K562 (cell line): Measurements from ENCODE around the gene BIK. TPM values are rescaled to one million over a fixed set of nuclear protein-coding genes. Genes with fewer than 3 reads are reported as not detected.
A peak's percentile ranks its signal among the peaks of the same experiment; 100 is the strongest.

Experiments
- ATAC-seq: fragments of 200-7000 bp; cut with Tn5 transposase; 3 replicates; pipeline ENCODE4 v1.9.1; 2020; ENCODE audit warnings: moderate library complexity
- BruUV-seq: library from RNA; stranded (reverse); fragments of 400-500 nt; replicated peaks from 2 replicates; lab custom pipeline; 2021; lab: Mats Ljungman, UMichigan
- CTCF ChIA-PET: fragments of 300-600 bp; formaldehyde crosslinking; extraction: SDS; loops from one replicate; lab custom pipeline; 2021; ENCODE audit warnings: low intra/inter-chr PET ratio; lab: Yijun Ruan, JAX
- POLR2A ChIA-PET: fragments of 300-600, 350-650 bp; sonication (Branson Sonifier 250); formaldehyde crosslinking; extraction: SDS; loops from one replicate; lab custom pipeline; 2021; ENCODE audit warnings: antibody characterized with exemption, inconsistent platforms; lab: Yijun Ruan, JAX
- DNase-seq, 4 experiments: peaks; one replicate each; pipeline versions ENCODE4 v3.0.0 to v3.0.0-alpha.2; 2011 to 2018; ENCODE audit warnings: low spot score in 3 of 4, mixed read lengths in 3 of 4; ENCODE audit errors: extremely low read depth in 1 of 4
- FAIRE-seq: peaks from 2 replicates; lab custom pipeline; 2011; peaks lifted over from hg19 to GRCh38; lab: Jason Lieb, UNC
- H2AFZ ChIP-seq: 2 replicates; pipeline ENCODE4 v1.6.0; 2011; ENCODE audit warnings: low read depth, low read length, control low read depth, inconsistent platforms
- H3K27ac ChIP-seq: fragments of 200-600 bp; 3 replicates; pipeline ENCODE4 v1.8.0; 2011; ENCODE audit warnings: low read depth, mild to moderate bottlenecking, control low read depth, inconsistent platforms, low read length, moderate library complexity, mixed read lengths; ENCODE audit errors: extremely low read depth
- H3K27me3 ChIP-seq, 2 experiments: fragments of 300-600 bp in 1 of 2; 2 replicates in 1 of 2; 3 replicates in 1 of 2; pipeline versions ENCODE4 v1.6.0 to v1.8.0; 2011; ENCODE audit warnings: inconsistent platforms in 2 of 2, low read length in 2 of 2, mild to moderate bottlenecking in 1 of 2, mixed read lengths in 1 of 2, moderate library complexity in 1 of 2; ENCODE audit not compliant: control insufficient read depth in 2 of 2, insufficient read depth in 2 of 2
- H3K36me3 ChIP-seq: fragments of 300-600 bp; 3 replicates; pipeline ENCODE4 v1.8.0; 2011; ENCODE audit warnings: mild to moderate bottlenecking, low read length, inconsistent platforms; ENCODE audit not compliant: control insufficient read depth, insufficient read depth
- H3K4me1 ChIP-seq, 2 experiments: fragments of 200-600 bp in 1 of 2; replicated peaks in 1 of 2; 2 replicates in 1 of 2; 3 replicates in 1 of 2; pipeline versions ENCODE4 v1.5.1 to v1.8.0; 2011; ENCODE audit warnings: inconsistent platforms in 2 of 2, low read length in 2 of 2, mild to moderate bottlenecking in 1 of 2, mixed read lengths in 1 of 2, moderate library complexity in 1 of 2; ENCODE audit not compliant: control insufficient read depth in 2 of 2, insufficient read depth in 2 of 2
- H3K4me2 ChIP-seq: 2 replicates; pipeline ENCODE4 v1.6.1; 2011; ENCODE audit warnings: low read length, control low read depth, inconsistent platforms, mixed read lengths; ENCODE audit not compliant: insufficient read depth
- H3K4me3 ChIP-seq: fragments of 200-600 bp; sonication (generic), shearing (Covaris generic); 2 replicates; pipeline ENCODE4 v1.5.1; 2016; ENCODE audit warnings: control low read depth, inconsistent platforms
- H3K79me2 ChIP-seq: fragments of 200-600 bp; 3 replicates; pipeline ENCODE4 v1.8.0; 2011; ENCODE audit warnings: low read length, inconsistent platforms; ENCODE audit not compliant: control insufficient read depth, insufficient read depth
- H3K9ac ChIP-seq, 2 experiments: 2 replicates each; pipeline versions ENCODE4 v1.6.0 to v1.6.1; 2011; ENCODE audit warnings: low read depth in 2 of 2, low read length in 2 of 2, control low read depth in 1 of 2, inconsistent platforms in 1 of 2, mild to moderate bottlenecking in 1 of 2, mixed read lengths in 1 of 2; ENCODE audit not compliant: insufficient read depth in 1 of 2
- H3K9me1 ChIP-seq: one replicate; pipeline ENCODE4 v1.6.0; 2011; ENCODE audit warnings: inconsistent platforms, mild to moderate bottlenecking, low read length, moderate library complexity; ENCODE audit not compliant: control insufficient read depth, insufficient read depth
- H3K9me3 ChIP-seq: replicated peaks from 2 replicates; pipeline ENCODE4 v1.5.1; 2011; ENCODE audit warnings: low read depth, low read length, inconsistent platforms; ENCODE audit not compliant: control insufficient read depth, insufficient read depth
- H4K20me1 ChIP-seq: replicated peaks from 2 replicates; pipeline ENCODE4 v1.6.1; 2011; ENCODE audit warnings: low read length, inconsistent platforms, mixed read lengths; ENCODE audit not compliant: control insufficient read depth, insufficient read depth
- BACH1 ChIP-seq: fragments of 200-800 bp; sonication (Bioruptor generic); IDR thresholded peaks from 2 replicates; pipeline ENCODE4 v1.6.1; 2016; ENCODE audit warnings: missing genetic modification characterization, missing compliant biosample characterization
- CAMTA2 ChIP-seq: fragments of 250-450 bp; sonication (Bioruptor Pico); conservative IDR thresholded peaks from 2 replicates; pipeline ENCODE4 v1.5.1; 2022
- ETV5 ChIP-seq: sonication (generic); formaldehyde crosslinking; IDR thresholded peaks from 2 replicates; pipeline ENCODE4 v1.4.0; 2020; ENCODE audit warnings: low read depth, mild to moderate bottlenecking, missing genetic modification reagents
- FOXP4 ChIP-seq: sonication (generic); formaldehyde crosslinking; IDR thresholded peaks from 2 replicates; pipeline ENCODE4 v1.8.0; 2022; ENCODE audit warnings: mild to moderate bottlenecking, missing genetic modification reagents, borderline replicate concordance
- KLF13 ChIP-seq: fragments of 450-650 bp; IDR thresholded peaks from 2 replicates; pipeline ENCODE4 v1.6.1; 2016; ENCODE audit warnings: missing genetic modification characterization, low read depth, mild to moderate bottlenecking, missing compliant biosample characterization, moderate library complexity, borderline replicate concordance
- NFIC ChIP-seq: fragments of 450-650 bp; IDR thresholded peaks from 2 replicates; pipeline ENCODE4 v1.6.1; 2017; ENCODE audit warnings: mild to moderate bottlenecking, inconsistent platforms
- NRF1 ChIP-seq, 2 experiments: fragments of 450-650 bp; IDR thresholded peaks in 1 of 2; conservative IDR thresholded peaks in 1 of 2; 2 replicates each; pipeline ENCODE4 v1.6.1; 2014; ENCODE audit warnings: mild to moderate bottlenecking in 2 of 2
- POLR2G ChIP-seq: fragments of 200-400 bp; formaldehyde crosslinking; IDR thresholded peaks from 2 replicates; pipeline ENCODE4 v1.6.1; 2017; ENCODE audit warnings: low read depth, mild to moderate bottlenecking, antibody characterized with exemption, low read length, moderate library complexity
- RBFOX2 ChIP-seq: fragments of 200-400 bp; formaldehyde crosslinking; IDR thresholded peaks from 2 replicates; pipeline ENCODE4 v1.6.1; 2017; ENCODE audit warnings: low read depth, mild to moderate bottlenecking, low read length, moderate library complexity
- ZNF274 ChIP-seq: IDR thresholded peaks from 2 replicates; pipeline ENCODE4 v1.6.1; 2011; ENCODE audit warnings: low read depth, mild to moderate bottlenecking, low read length, moderate library complexity, borderline replicate concordance
- ZNF3 ChIP-seq: fragments of 250-450 bp; sonication (Bioruptor Pico); IDR thresholded peaks from 2 replicates; pipeline ENCODE4 v1.5.0; 2021; ENCODE audit warnings: mild to moderate bottlenecking, moderate library complexity
- WGBS: fragments of 100-300 bp; shearing (Covaris generic); methylation state at CpG from one replicate; pipeline ENCODE4 v1.1.6; 2016; ENCODE audit warnings: low coverage, mixed read lengths; ENCODE audit not compliant: insufficient coverage; ENCODE audit errors: missing lambda C conversion rate; 5-methylcytosine and 5-hydroxymethylcytosine counted together
- in situ Hi-C: fragments of 300-500 bp; cut with MboI; formaldehyde crosslinking; loops from 4 replicates; pipeline ENCODE4 v1.15.0; 2018; ENCODE audit warnings: inconsistent platforms, mixed read lengths
- intact Hi-C: fragments of 100-400 bp; cut with micrococcal nuclease; formaldehyde crosslinking; loops from 2 replicates; pipeline ENCODE4 v1.14.2; 2022
- polyA plus RNA-seq, 8 experiments: library from polyadenylated mRNA; depleted of rRNA in 4 of 8; stranded (reverse) in 5 of 8; unstranded in 3 of 8; fragments of >200 nt; fragmentation: Nextera tagmentation in 2 of 8; fragmentation: Illumina TruSeq in 1 of 8; extraction: Ambion mirVana in 2 of 8; extraction: Trizol in 1 of 8; gene quantifications; 2 replicates each; pipeline versions ENCODE4 v1.2.1 to v1.2.3, GENCODE V29; 2011 to 2014; ENCODE audit warnings: inconsistent platforms in 1 of 8, missing spikeins in 1 of 8
- total RNA-seq, 7 experiments: library from RNA; depleted of rRNA in 6 of 7; stranded (reverse); fragments of >200 nt in 6 of 7; fragmentation: Illumina TruSeq in 2 of 7; extraction: Trizol in 2 of 7; gene quantifications; 2 replicates each; pipeline versions ENCODE4 v1.2.1 to v1.2.3, GENCODE V29; 2011 to 2021; ENCODE audit warnings: low replicate concordance in 1 of 7

Gene BIK
- total and polyA plus RNA-seq, 9 of the 15 experiments (the other 6 are each of a cell fraction or from before 2014, with no cell fraction given): 0.08 to 0.23 (median 0.18) TPM; not detected in 4

DNA sequence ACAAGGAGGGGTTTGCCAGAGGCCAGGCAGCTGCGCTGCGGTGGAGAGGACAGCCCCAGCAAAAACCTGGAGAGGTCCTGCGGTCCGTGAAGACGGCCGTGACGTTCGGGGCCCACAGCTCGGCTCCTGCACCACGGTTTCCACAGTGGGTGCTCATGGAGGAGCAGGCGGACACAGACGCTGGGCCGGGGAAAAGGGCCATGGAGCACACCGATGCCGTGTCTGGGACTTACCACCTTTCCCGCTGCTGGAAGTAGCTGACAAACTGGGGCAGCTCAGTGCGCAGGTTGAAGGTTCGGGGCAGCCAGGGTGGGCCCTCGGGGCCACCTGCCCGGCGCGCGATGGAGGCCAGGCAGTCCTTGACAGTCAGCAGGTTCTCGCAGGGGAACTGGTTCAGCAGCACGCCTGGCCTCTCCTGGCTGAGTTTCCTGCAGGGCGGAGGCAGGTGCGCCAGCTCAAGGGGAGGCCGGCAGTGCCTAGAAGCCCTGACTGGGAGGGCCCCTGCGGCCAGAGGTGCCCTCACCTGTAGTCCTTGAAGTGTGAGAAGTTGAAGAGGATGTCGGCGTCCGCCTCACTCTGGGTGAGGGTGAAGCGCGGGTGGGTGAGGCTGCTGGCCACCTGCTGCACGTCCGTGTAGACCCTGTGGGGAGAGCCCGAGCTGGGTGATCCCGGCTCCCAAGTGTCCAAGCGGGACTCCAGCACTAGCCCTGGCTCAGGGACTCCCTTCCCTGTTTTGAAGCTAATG is 63.6 kb downstream of the BIK start:
- Histone ChIP-seq H3K27me3 (no peaks in the 10 kb centered on the region), H3K4me2 (no peak overlapping the region), H3K9me3 (no peaks in the 10 kb centered on the region), H3K4me1 (peaks cover 0 to 14% of the 10 kb centered on the region in 2 experiments; a peak in 2 of 5 replicates), H3K79me2 (no peaks in the 10 kb centered on the region), H3K4me3 (no peak overlapping the region), H2AFZ (no peak overlapping the region), H3K9me1 (no peaks in the 10 kb centered on the region), H3K27ac (no peak overlapping the region), H4K20me1 (no peaks in the 10 kb centered on the region), H3K9ac (no peak overlapping the region), H3K36me3 (peaks cover 86% of the 10 kb centered on the region)
- ChIA-PET POLR2A (interaction anchor here (1.6 kb wide), 1 partner anchor 10 kb away, joined by 5 read pairs; no protein-coding TSS in a partner anchor), CTCF (no interaction called here)
- FAIRE-seq: no peak
- no TSS peak for BruUV-seq
- no peak for ATAC-seq
- DNase-seq: no peak
- in situ Hi-C loops: no loop called here
- intact Hi-C loops: no loop called here
- WGBS: 91% methylated on average over 15 of the region's 39 CpGs
- TF ChIP-seq POLR2G (peak; percentile 61), ETV5 (CRISPR knock-in tag) (no peak), KLF13 (no peak), FOXP4 (CRISPR knock-in tag) (no peak), RBFOX2 (peak; percentile 46), NFIC (no peak), CAMTA2 (CRISPR knock-in tag) (no peak), NRF1 (conservative IDR thresholded peaks at IDR 0.05 in 1 of 2, IDR thresholded peaks at IDR 0.05 in 1 of 2) (no peak), ZNF3 (no peak), BACH1 (no peak), ZNF274 (no peak)
